Measurements from ENCODE around the gene MSANTD7.

- TF ChIP-seq, protein P1, sequence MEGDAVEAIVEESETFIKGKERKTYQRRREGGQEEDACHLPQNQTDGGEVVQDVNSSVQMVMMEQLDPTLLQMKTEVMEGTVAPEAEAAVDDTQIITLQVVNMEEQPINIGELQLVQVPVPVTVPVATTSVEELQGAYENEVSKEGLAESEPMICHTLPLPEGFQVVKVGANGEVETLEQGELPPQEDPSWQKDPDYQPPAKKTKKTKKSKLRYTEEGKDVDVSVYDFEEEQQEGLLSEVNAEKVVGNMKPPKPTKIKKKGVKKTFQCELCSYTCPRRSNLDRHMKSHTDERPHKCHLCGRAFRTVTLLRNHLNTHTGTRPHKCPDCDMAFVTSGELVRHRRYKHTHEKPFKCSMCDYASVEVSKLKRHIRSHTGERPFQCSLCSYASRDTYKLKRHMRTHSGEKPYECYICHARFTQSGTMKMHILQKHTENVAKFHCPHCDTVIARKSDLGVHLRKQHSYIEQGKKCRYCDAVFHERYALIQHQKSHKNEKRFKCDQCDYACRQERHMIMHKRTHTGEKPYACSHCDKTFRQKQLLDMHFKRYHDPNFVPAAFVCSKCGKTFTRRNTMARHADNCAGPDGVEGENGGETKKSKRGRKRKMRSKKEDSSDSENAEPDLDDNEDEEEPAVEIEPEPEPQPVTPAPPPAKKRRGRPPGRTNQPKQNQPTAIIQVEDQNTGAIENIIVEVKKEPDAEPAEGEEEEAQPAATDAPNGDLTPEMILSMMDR (IDR thresholded peaks at IDR 0.05; ENCODE audit: insufficient read depth, low read length, poor library complexity, severe bottlenecking) = no peak
- TF ChIP-seq EZH2phosphoT487 (conservative IDR thresholded peaks at IDR 0.05; ENCODE audit: low read length) = no peak
Observed at GRCh38 chr10:14821635-14822375, 16.3 kb upstream of the MSANTD7 start.
